GM21390 (cell line): ENCODE measurements around the gene MAP2.
"Not testable (repeated sequence)": the region's sequence is repeated elsewhere in the genome, so short reads cannot be mapped to it uniquely, and the experiment has no call there.

Experiments
- ATAC-seq: cut with Tn5 transposase; IDR thresholded peaks from one replicate; pipeline ENCODE4 v1.9.1; 2021; ENCODE audit not compliant: unreplicated experiment

The MAP2 gene

GRCh38 chr2:209581040-209581439 is 157.2 kb downstream of the MAP2 start:
- ATAC-seq: no peak

GRCh38 chr2:209582281-209582680 is 158.4 kb downstream of the MAP2 start:
- no peak for ATAC-seq

- no peak for ATAC-seq
These were observed 160.6 kb downstream of the MAP2 start for GRCh38 chr2:209584472-209584871.

GRCh38 chr2:209584915-209585314 is 161.1 kb downstream of the MAP2 start:
- no peak for ATAC-seq

- no peak for ATAC-seq
These were observed 167.2 kb downstream of the MAP2 start for GRCh38 chr2:209591021-209591420.

GRCh38 chr2:209592106-209592505 is 168.3 kb downstream of the MAP2 start:
- no peak for ATAC-seq

GRCh38 chr2:209593930-209594329 is 170.1 kb downstream of the MAP2 start:
- no peak for ATAC-seq

GRCh38 chr2:209596262-209596661 is 172.4 kb downstream of the MAP2 start:
- no peak for ATAC-seq

- not testable (repeated sequence) for ATAC-seq
These were observed 174.4 kb downstream of the MAP2 start for GRCh38 chr2:209598227-209598626.

GRCh38 chr2:209600341-209601171 is 176.7 kb downstream of the MAP2 start:
- ATAC-seq: no peak

- no peak for ATAC-seq
These were observed 177.7 kb downstream of the MAP2 start for GRCh38 chr2:209601497-209601896.

GRCh38 chr2:209602259-209602658 is 178.4 kb downstream of the MAP2 start:
- no peak for ATAC-seq

- no peak for ATAC-seq
These were observed 185.7 kb downstream of the MAP2 start for GRCh38 chr2:209609531-209609930.

GRCh38 chr2:209610631-209611030 is 186.8 kb downstream of the MAP2 start:
- ATAC-seq: no peak

- no peak for ATAC-seq
These were observed 189.9 kb downstream of the MAP2 start for GRCh38 chr2:209613649-209614305.

- no peak for ATAC-seq
These were observed 191.0 kb downstream of the MAP2 start for GRCh38 chr2:209614690-209615369.

- peak; percentile 56 for ATAC-seq
These were observed 195.9 kb downstream of the MAP2 start for GRCh38 chr2:209619782-209620181.

- no peak for ATAC-seq
These were observed 200.5 kb downstream of the MAP2 start for GRCh38 chr2:209624192-209624938.

GRCh38 chr2:209629597-209629996 is 205.8 kb downstream of the MAP2 start:
- no peak for ATAC-seq

GRCh38 chr2:209633911-209634310 is 210.1 kb downstream of the MAP2 start:
- no peak for ATAC-seq

GRCh38 chr2:209636076-209636475 is 212.2 kb downstream of the MAP2 start:
- no peak for ATAC-seq
